ENCODE results near the gene TM9SF1. TPM values are rescaled to one million over a fixed set of nuclear protein-coding genes. Genes with fewer than 3 reads are reported as not detected.
A peak's percentile ranks its signal among the peaks of the same experiment; 100 is the strongest.

The TM9SF1 gene
- total and polyA plus RNA-seq, 2 donors (not counting 1 experiment from before 2014, with no cell fraction given), result 7.6 to 24.5 TPM

DNA sequence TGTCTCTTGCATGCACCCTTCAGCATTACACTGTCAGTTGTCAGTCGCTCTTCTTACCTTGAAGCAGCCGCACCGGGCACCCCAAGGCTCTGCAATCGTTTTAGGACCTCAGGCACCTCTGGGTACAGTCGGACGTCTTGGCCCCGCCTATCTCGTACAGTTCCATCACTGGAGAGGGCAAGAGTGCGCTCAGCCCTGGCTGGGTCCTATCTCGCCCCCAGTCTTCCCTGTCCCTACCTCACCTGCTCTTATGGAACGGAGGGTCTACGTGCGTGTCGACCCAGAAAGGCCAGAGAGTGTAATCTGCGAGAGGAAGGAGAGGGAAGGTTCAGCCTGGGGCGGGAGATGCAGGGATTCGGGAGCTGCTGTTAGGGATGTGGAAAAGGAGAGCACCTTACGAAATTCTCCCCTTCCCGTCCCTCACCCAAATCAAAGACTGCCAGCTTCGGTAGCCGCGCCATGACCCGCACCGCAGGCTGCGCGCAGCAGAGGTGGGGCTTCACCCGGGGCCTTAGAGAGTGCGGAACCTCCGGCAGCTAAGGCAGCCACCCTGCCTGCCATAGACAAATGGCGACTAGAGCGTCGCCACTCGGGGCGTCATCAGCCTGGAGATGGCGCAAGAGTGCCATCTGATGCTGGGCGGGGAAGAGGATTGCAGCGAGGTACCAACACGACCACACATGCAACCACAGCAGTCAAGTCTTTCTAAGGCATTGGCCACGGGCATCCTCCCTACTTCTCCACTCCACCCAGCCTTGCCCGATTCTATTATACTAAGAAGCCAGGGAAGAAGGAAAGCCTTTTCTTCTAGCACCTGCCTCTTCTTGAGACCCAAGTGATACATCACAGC is 20.5 kb upstream of the TM9SF1 start, which contains the start of gene MDP1:
Gene MDP1 (minus strand): TSS at position 572 of the 850 bp plus-strand sequence. CDS start 111 bp downstream, at position 461.
- Histone ChIP-seq H3K9ac (ENCODE audit: low read length) (peak within 1 kb of the TSS; percentile 93), H2AFZ (ENCODE audit: insufficient read depth, low read depth, low read length, poor library complexity, severe bottlenecking) (peak within 1 kb of the TSS; percentile 90), H3K27me3 (replicated peaks in 1 of 4; ENCODE audit: control extremely low read depth in 1 of 4, control insufficient read depth in 3 of 4, insufficient read depth in 4 of 4, low read length in 3 of 4) (no peaks in the 10 kb centered on the region), H3K36me3 (replicated peaks in 1 of 2; ENCODE audit: control extremely low read depth in 1 of 2, control insufficient read depth in 1 of 2, extremely low read depth in 1 of 2, insufficient read depth in 2 of 2, low read length in 1 of 2) (peaks cover 2 to 17% of the 10 kb centered on the region in 2 experiments), H3K4me3 (ENCODE audit: control extremely low read depth in 1 of 5, extremely low read depth in 1 of 5, insufficient read depth in 1 of 5, low read depth in 2 of 5, low read length in 4 of 5) (peak within 1 kb of the TSS; percentile 88 to 99 (median 96)), H4K20me1 (ENCODE audit: control insufficient read depth, insufficient read depth, low read length, poor library complexity, severe bottlenecking) (peaks cover 10% of the 10 kb centered on the region), H3K9me3 (ENCODE audit: control extremely low read depth in 1 of 3, control insufficient read depth in 2 of 3, insufficient read depth in 1 of 3, low read length in 2 of 3) (no peaks in the 10 kb centered on the region), H3K4me1 (ENCODE audit: control insufficient read depth in 2 of 2, insufficient read depth in 2 of 2, low read length in 2 of 2) (peaks cover 32 to 33% of the 10 kb centered on the region in 2 donors), H3K4me2 (replicated peaks; ENCODE audit: low read depth, low read length, poor library complexity, severe bottlenecking) (peak within 1 kb of the TSS; percentile 88), H3K79me2 (ENCODE audit: control insufficient read depth, insufficient read depth, low read length) (peaks cover 67% of the 10 kb centered on the region), H3K27ac (ENCODE audit: low read length in 2 of 2) (peak within 1 kb of the TSS; percentile 89 to 98)
- DNase-seq (peak; percentile 94), ATAC-seq (ENCODE audit: low read depth) (peak; percentile 75)
- H3K27me3 Mint-ChIP-seq, result no peaks in the 10 kb centered on the region
- H3K9me3 Mint-ChIP-seq (ENCODE audit: insufficient read depth), result no peaks in the 10 kb centered on the region
- H3K27ac Mint-ChIP-seq, result peak within 1 kb of the TSS; percentile 96
- intact Hi-C loops (cut with micrococcal nuclease), result loop anchor here (1.0 to 10.0 kb wide), 5 partner anchors 27 to 915 kb away; partner anchors contain the start of genes THTPA, TINF2 and ZFHX2
- CTCF ChIA-PET, result interaction anchor here (0.6 to 4.2 kb wide), 26 partner anchors 12 to 220 kb away, joined by 3 to 31 read pairs (median 5); partner anchors contain the start of genes CIDEB, DCAF11, DHRS1 and GMPR2
- no peak for TF ChIP-seq EZH2 (IDR thresholded peaks at IDR 0.05; ENCODE audit: borderline replicate concordance, insufficient read depth, low read depth, low read length, poor library complexity, severe bottlenecking)
- TF ChIP-seq, protein P1, sequence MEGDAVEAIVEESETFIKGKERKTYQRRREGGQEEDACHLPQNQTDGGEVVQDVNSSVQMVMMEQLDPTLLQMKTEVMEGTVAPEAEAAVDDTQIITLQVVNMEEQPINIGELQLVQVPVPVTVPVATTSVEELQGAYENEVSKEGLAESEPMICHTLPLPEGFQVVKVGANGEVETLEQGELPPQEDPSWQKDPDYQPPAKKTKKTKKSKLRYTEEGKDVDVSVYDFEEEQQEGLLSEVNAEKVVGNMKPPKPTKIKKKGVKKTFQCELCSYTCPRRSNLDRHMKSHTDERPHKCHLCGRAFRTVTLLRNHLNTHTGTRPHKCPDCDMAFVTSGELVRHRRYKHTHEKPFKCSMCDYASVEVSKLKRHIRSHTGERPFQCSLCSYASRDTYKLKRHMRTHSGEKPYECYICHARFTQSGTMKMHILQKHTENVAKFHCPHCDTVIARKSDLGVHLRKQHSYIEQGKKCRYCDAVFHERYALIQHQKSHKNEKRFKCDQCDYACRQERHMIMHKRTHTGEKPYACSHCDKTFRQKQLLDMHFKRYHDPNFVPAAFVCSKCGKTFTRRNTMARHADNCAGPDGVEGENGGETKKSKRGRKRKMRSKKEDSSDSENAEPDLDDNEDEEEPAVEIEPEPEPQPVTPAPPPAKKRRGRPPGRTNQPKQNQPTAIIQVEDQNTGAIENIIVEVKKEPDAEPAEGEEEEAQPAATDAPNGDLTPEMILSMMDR (IDR thresholded peaks at IDR 0.05), result peak; percentile 80
- under 1% methylated on average over 27 of the region's 40 CpGs for WGBS (ENCODE audit: insufficient coverage)
- H3K4me1 Mint-ChIP-seq, result peaks cover 38% of the 10 kb centered on the region
- POLR2A ChIA-PET, result interaction anchor here (0.5 to 5.3 kb wide), 16 partner anchors 17 to 215 kb away, joined by 3 to 64 read pairs (median 4); partner anchors contain the start of genes DCAF11, DHRS1, GMPR2 and IPO4
- H3K4me3 Mint-ChIP-seq, result peak within 1 kb of the TSS; percentile 93
